GM23248 (cell line): ENCODE data around the gene BPIFA3.

ENCODE experiments used
- EZH2 ChIP-seq: fragments of 200-600 bp; sonication (generic); IDR thresholded peaks from 2 replicates; pipeline ENCODE4 v1.6.1; 2018; ENCODE audit warnings: antibody characterized with exemption, mild to moderate bottlenecking; ENCODE audit not compliant: insufficient read depth, poor library complexity, severe bottlenecking
- EZH2phosphoT487 ChIP-seq: fragments of 200-600 bp; sonication (generic); IDR thresholded peaks from 2 replicates; pipeline ENCODE4 v1.6.1; 2018; ENCODE audit warnings: antibody characterized with exemption, moderate library complexity, mild to moderate bottlenecking, low read depth; ENCODE audit not compliant: insufficient read depth

GRCh38 chr20:33261465-33261864 lies 44.3 kb downstream of the BPIFA3 start:
- TF ChIP-seq EZH2phosphoT487 = no peak
- no peak for TF ChIP-seq EZH2
